ENCODE data around the gene PLXDC1.

- no peak for TF ChIP-seq CTCF (IDR thresholded peaks at IDR 0.05)
- no peak for TF ChIP-seq POLR2A (IDR thresholded peaks at IDR 0.05)
Observed at GRCh38 chr17:39150104-39150634, 1.3 kb downstream of the PLXDC1 start.

Measured in adrenal gland (tissue), 5 donors.